Measurements from ENCODE around the gene AUTS2. TPM values are rescaled to one million over a fixed set of nuclear protein-coding genes. Genes with fewer than 3 reads are reported as not detected.

AUTS2 gene
- total and polyA plus RNA-seq, 10 donors, result 6.1 to 54.8 (median 29.1) TPM

GRCh38 chr7:70630440-70630817, 1032.2 kb downstream of the AUTS2 start:
- no peak for DNase-seq
- no peaks in the 10 kb centered on the region for H3K4me1 ChIP-seq
- no peaks in the 10 kb centered on the region for H3K27me3 ChIP-seq (replicated peaks in 1 of 7)
- no peaks in the 10 kb centered on the region for H3K36me3 ChIP-seq
- TF ChIP-seq POLR2A (IDR thresholded peaks at IDR 0.05) (no peak), POLR2AphosphoS5 (IDR thresholded peaks at IDR 0.05) (no peak), CTCF (IDR thresholded peaks at IDR 0.05 in 8 of 11, conservative IDR thresholded peaks at IDR 0.05 in 3 of 11) (no peak)
- no peak overlapping the region for H3K4me3 ChIP-seq
- WGBS, 5 donors, result 86 to 95% (median 88%) methylated on average over 7 of the region's 7 CpGs
- intact Hi-C loops (cut with DNase I; ENCODE audit: low total_unique reads), result no loop called here
- H3K27ac ChIP-seq, result no peak overlapping the region
- H3K9me3 ChIP-seq, result no peaks in the 10 kb centered on the region

- Histone ChIP-seq H3K4me3 (no peak overlapping the region), H3K27me3 (replicated peaks in 1 of 7) (no peaks in the 10 kb centered on the region), H3K4me1 (no peaks in the 10 kb centered on the region), H3K27ac (no peak overlapping the region), H3K36me3 (no peaks in the 10 kb centered on the region), H3K9me3 (no peaks in the 10 kb centered on the region)
- intact Hi-C loops (cut with DNase I; ENCODE audit: low total_unique reads), result no loop called here
- 78 to 90% (median 82%) methylated on average over 28 of the region's 28 CpGs for WGBS, 5 donors
- DNase-seq, result no peak
- TF ChIP-seq POLR2AphosphoS5 (IDR thresholded peaks at IDR 0.05), result no peak
- TF ChIP-seq CTCF (IDR thresholded peaks at IDR 0.05 in 8 of 11, conservative IDR thresholded peaks at IDR 0.05 in 3 of 11), result no peak
- TF ChIP-seq POLR2A (IDR thresholded peaks at IDR 0.05), result no peak
Measured at GRCh38 chr7:70630818-70631457, 1032.7 kb downstream of the AUTS2 start.

- Histone ChIP-seq H3K4me1 (no peaks in the 10 kb centered on the region), H3K27ac (no peak overlapping the region), H3K27me3 (replicated peaks in 1 of 7) (no peaks in the 10 kb centered on the region), H3K9me3 (no peaks in the 10 kb centered on the region), H3K36me3 (no peaks in the 10 kb centered on the region), H3K4me3 (no peak overlapping the region)
- no peak for DNase-seq
- intact Hi-C loops (cut with DNase I; ENCODE audit: low total_unique reads), result no loop called here
- TF ChIP-seq CTCF (IDR thresholded peaks at IDR 0.05 in 8 of 11, conservative IDR thresholded peaks at IDR 0.05 in 3 of 11) (no peak), POLR2A (IDR thresholded peaks at IDR 0.05) (no peak), POLR2AphosphoS5 (IDR thresholded peaks at IDR 0.05) (no peak)
- 84 to 91% (median 85%) methylated on average over 9 of the region's 9 CpGs for WGBS, 5 donors
Measured at GRCh38 chr7:70631718-70632117, 1033.4 kb downstream of the AUTS2 start.

- H3K4me1 ChIP-seq, result no peaks in the 10 kb centered on the region
- TF ChIP-seq POLR2A (IDR thresholded peaks at IDR 0.05) (no peak), CTCF (IDR thresholded peaks at IDR 0.05 in 8 of 11, conservative IDR thresholded peaks at IDR 0.05 in 3 of 11) (no peak)
- H3K27ac ChIP-seq, result no peak overlapping the region
- no peak for DNase-seq
- H3K9me3 ChIP-seq, result no peaks in the 10 kb centered on the region
- intact Hi-C loops (cut with DNase I; ENCODE audit: low total_unique reads), result no loop called here
- WGBS, 5 donors, result 75 to 82% (median 78%) methylated on average over 5 of the region's 5 CpGs
- no peaks in the 10 kb centered on the region for H3K36me3 ChIP-seq
- H3K4me3 ChIP-seq, result no peak overlapping the region
- no peaks in the 10 kb centered on the region for H3K27me3 ChIP-seq (replicated peaks in 1 of 7)
Measured at GRCh38 chr7:70632400-70632799, 1034.1 kb downstream of the AUTS2 start.

All from spleen (tissue), 11 donors.